ENCODE results near the gene PHLDA2. TPM values are rescaled to one million over a fixed set of nuclear protein-coding genes. Genes with fewer than 3 reads are reported as not detected.
A peak's percentile ranks its signal among the peaks of the same experiment; 100 is the strongest.

The PHLDA2 gene
- total and polyA plus RNA-seq, 2 of the 13 experiments (the other 11 are each of a cell fraction or from before 2014, with no cell fraction given) = 0.55 to 0.78 TPM

- H3K36me3 ChIP-seq (replicated peaks in 1 of 2; ENCODE audit: control insufficient read depth in 1 of 2, insufficient read depth in 2 of 2, low read length in 2 of 2) = no peaks in the 10 kb centered on the region
- ChIA-PET POLR2A (interaction anchor here (0.8 to 0.9 kb wide), 2 partner anchors 11 to 29 kb away, joined by 3 read pairs; no protein-coding TSS in a partner anchor), CTCF (ENCODE audit: low intra/inter-chr PET ratio, low total read pairs) (interaction anchor here (0.8 kb wide), 1 partner anchor 400 kb away, joined by 3 read pairs; no protein-coding TSS in a partner anchor)
- ATAC-seq (no peak), FAIRE-seq (no peak), DNase-seq (ENCODE audit: low spot score) (no peak)
- no peak overlapping the region for H3K27ac ChIP-seq (ENCODE audit: extremely low read length, insufficient read depth, low read length)
- no peak overlapping the region for H3K9ac ChIP-seq (ENCODE audit: insufficient read depth, low read depth, low read length)
- H3K4me1 ChIP-seq (ENCODE audit: insufficient read depth, low read length) = peaks cover 11% of the 10 kb centered on the region
- no TSS peak for BruUV-seq (replicated peaks)
- TF ChIP-seq NFE2L1 (CRISPR knock-in tag; IDR thresholded peaks at IDR 0.05; ENCODE audit: borderline replicate concordance) (no peak), AGO2 (optimal IDR thresholded peaks at IDR 0.05; ENCODE audit: low read depth, low read length) (peak; percentile 44)
- peaks cover 7 to 26% of the 10 kb centered on the region in 2 experiments for H3K27me3 ChIP-seq (ENCODE audit: control insufficient read depth in 1 of 2, insufficient read depth in 2 of 2, low read length in 2 of 2)
- H4K20me1 ChIP-seq (ENCODE audit: insufficient read depth, low read length) = no peaks in the 10 kb centered on the region
- in situ Hi-C loops (cut with HindIII; ENCODE audit: extremely low pct_ligation_motif_present, low pct_unique_long_range_greater_than_20kb) (no loop called here), intact Hi-C loops (cut with micrococcal nuclease; ENCODE audit: unreplicated experiment) (no loop called here)
- no peak overlapping the region for H3K4me3 ChIP-seq (replicated peaks in 1 of 3; ENCODE audit: insufficient read depth in 1 of 3, low read depth in 2 of 3, low read length in 3 of 3)
- no peaks in the 10 kb centered on the region for H3K79me2 ChIP-seq (ENCODE audit: insufficient read depth, low read length)
- 55% methylated on average over 10 of the region's 13 CpGs for WGBS (ENCODE audit: low lambda C conversion rate)
- H3K9me3 ChIP-seq (ENCODE audit: low read length) = no peaks in the 10 kb centered on the region
- H3K4me2 ChIP-seq (ENCODE audit: low read depth, low read length) = no peak overlapping the region
- H2AFZ ChIP-seq (ENCODE audit: low read length) = no peak overlapping the region
Observed at GRCh38 chr11:2931771-2932738, 2.8 kb upstream of the PHLDA2 start.

- Histone ChIP-seq H3K9ac (ENCODE audit: insufficient read depth, low read depth, low read length) (no peak overlapping the region), H3K4me1 (ENCODE audit: insufficient read depth, low read length) (peaks cover 11% of the 10 kb centered on the region)
- no peak for TF ChIP-seq SETDB1 (CRISPR knock-in tag; IDR thresholded peaks at IDR 0.05; ENCODE audit: borderline replicate concordance)
- no peak for TF ChIP-seq ZFP36L1 (CRISPR knock-in tag; IDR thresholded peaks at IDR 0.05)
- TF ChIP-seq ZFP36L2 (CRISPR knock-in tag; IDR thresholded peaks at IDR 0.05) = no peak
- TF ChIP-seq, protein P1, sequence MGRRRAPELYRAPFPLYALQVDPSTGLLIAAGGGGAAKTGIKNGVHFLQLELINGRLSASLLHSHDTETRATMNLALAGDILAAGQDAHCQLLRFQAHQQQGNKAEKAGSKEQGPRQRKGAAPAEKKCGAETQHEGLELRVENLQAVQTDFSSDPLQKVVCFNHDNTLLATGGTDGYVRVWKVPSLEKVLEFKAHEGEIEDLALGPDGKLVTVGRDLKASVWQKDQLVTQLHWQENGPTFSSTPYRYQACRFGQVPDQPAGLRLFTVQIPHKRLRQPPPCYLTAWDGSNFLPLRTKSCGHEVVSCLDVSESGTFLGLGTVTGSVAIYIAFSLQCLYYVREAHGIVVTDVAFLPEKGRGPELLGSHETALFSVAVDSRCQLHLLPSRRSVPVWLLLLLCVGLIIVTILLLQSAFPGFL (CRISPR knock-in tag; IDR thresholded peaks at IDR 0.05) = no peak
- TF ChIP-seq KDM5A (IDR thresholded peaks at IDR 0.05; ENCODE audit: borderline replicate concordance, low read length) = no peak
- TF ChIP-seq ZNF367 (CRISPR knock-in tag; IDR thresholded peaks at IDR 0.05; ENCODE audit: borderline replicate concordance) = no peak
- TF ChIP-seq ZNF496 (CRISPR knock-in tag; IDR thresholded peaks at IDR 0.05; ENCODE audit: insufficient replicate concordance) = no peak
- TF ChIP-seq PHF20 (CRISPR knock-in tag; IDR thresholded peaks at IDR 0.05) = no peak
- TF ChIP-seq TSC22D2 (CRISPR knock-in tag; IDR thresholded peaks at IDR 0.05; ENCODE audit: borderline replicate concordance) = no peak
- no peak for TF ChIP-seq GMEB2 (CRISPR knock-in tag; IDR thresholded peaks at IDR 0.05; ENCODE audit: low read depth)
- TF ChIP-seq NFRKB (IDR thresholded peaks at IDR 0.05) = no peak
- TF ChIP-seq ZEB1 (IDR thresholded peaks at IDR 0.05; ENCODE audit: insufficient replicate concordance, low read depth) = no peak
- TF ChIP-seq ZSCAN30 (CRISPR knock-in tag; IDR thresholded peaks at IDR 0.05) = no peak
Observed at GRCh38 chr11:2931420-2931746, 2.2 kb upstream of the PHLDA2 start.

More at GRCh38 chr11:2931420-2931746, 2.2 kb upstream of the PHLDA2 start:
- Histone ChIP-seq H4K20me1 (ENCODE audit: insufficient read depth, low read length) (no peaks in the 10 kb centered on the region), H2AFZ (ENCODE audit: low read length) (no peak overlapping the region), H3K4me2 (ENCODE audit: low read depth, low read length) (no peak overlapping the region), H3K27me3 (ENCODE audit: control insufficient read depth in 1 of 2, insufficient read depth in 2 of 2, low read length in 2 of 2) (peaks cover 7 to 32% of the 10 kb centered on the region in 2 experiments), H3K9me3 (ENCODE audit: low read length) (no peaks in the 10 kb centered on the region), H3K36me3 (replicated peaks in 1 of 2; ENCODE audit: control insufficient read depth in 1 of 2, insufficient read depth in 2 of 2, low read length in 2 of 2) (no peaks in the 10 kb centered on the region), H3K27ac (ENCODE audit: extremely low read length, insufficient read depth, low read length) (no peak overlapping the region), H3K4me3 (replicated peaks in 1 of 3; ENCODE audit: insufficient read depth in 1 of 3, low read depth in 2 of 3, low read length in 3 of 3) (no peak overlapping the region), H3K79me2 (ENCODE audit: insufficient read depth, low read length) (no peaks in the 10 kb centered on the region)
- DNase-seq (ENCODE audit: low spot score) (no peak), ATAC-seq (no peak), FAIRE-seq (no peak)
- CTCF ChIA-PET (ENCODE audit: low intra/inter-chr PET ratio, low total read pairs) = interaction anchor here (1.3 to 1.7 kb wide), 4 partner anchors 28 to 399 kb away, joined by 3 to 15 read pairs (median 8); no protein-coding TSS in a partner anchor
- in situ Hi-C loops (cut with HindIII; ENCODE audit: extremely low pct_ligation_motif_present, low pct_unique_long_range_greater_than_20kb) (no loop called here), intact Hi-C loops (cut with micrococcal nuclease; ENCODE audit: unreplicated experiment) (no loop called here)
- POLR2A ChIA-PET = interaction anchor here (0.8 to 0.9 kb wide), 2 partner anchors 12 to 29 kb away, joined by 3 read pairs; no protein-coding TSS in a partner anchor
- no TSS peak for BruUV-seq (replicated peaks)
- WGBS (ENCODE audit: low lambda C conversion rate) = 39% methylated on average over 4 of the region's 4 CpGs

Data from HepG2 (cell line).